ENCODE results near the gene CLEC4M.
"Not testable (repeated sequence)": the region's sequence is repeated elsewhere in the genome, so short reads cannot be mapped to it uniquely, and the experiment has no call there.

CLEC4M gene

DNA sequence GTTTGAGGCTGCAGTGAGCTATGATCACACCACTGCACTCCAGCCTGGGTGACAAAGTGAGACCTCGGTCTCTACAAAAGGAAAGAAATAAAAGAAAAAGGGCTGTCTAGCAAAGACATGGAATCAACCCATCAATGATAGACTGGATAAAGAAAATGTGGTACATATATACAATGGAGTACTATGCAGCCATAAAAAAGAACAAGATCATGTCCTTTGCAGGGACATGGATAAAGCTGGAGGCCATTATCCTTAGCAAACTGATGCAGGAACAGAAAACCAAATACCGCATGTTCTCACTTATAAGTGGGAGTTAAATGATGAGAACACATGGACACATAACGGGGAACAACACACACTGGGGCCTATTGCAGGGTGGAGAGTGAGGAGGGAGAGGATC, 53.0 kb downstream of the CLEC4M start:
- not testable (repeated sequence) for DNase-seq

DNA sequence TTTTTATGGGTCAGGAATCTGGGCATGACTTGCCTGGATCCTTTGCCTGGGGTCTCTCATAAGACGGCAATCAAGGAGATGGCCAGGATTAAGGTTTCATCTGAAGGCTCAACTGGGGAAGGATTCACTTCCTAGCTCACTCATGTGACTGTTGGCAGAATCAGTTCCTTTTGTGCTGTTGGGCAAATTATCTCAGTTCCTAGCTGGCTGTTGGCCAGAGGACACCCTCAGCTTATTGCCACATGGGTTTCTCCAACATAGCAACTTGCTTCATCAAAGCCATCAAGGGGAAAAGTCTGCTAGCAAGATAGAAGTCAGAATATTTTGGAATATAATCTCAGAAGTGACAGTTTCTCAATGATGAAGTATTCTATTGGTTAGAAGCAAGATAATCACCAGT, 54.8 kb downstream of the CLEC4M start:
- DNase-seq: no peak

DNA sequence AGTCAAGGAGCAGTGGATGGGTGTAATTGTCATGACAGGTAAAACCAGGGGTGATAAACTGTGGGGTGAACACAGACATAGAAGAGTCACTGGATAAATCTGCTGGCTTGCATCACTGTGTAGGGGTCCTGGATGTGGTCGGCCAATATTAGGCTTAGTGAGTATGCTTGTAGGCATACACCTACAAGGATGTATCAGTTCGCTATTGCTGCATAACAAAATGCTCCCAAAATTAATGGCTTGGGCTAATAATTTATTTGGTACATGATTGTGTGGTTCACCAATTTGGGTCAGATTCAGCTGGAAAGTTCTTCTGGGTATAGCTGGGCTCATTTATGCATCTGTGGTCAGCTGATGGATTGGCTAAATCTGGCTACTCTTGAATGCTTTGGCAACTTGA, 55.8 kb downstream of the CLEC4M start:
- DNase-seq: no peak
